NCI-H187 treated with DMSO at 0.1 percent for 48 hours (cell line): ENCODE results near the gene GNAT1.

ENCODE experiments used
- DNase-seq: peaks from one replicate; lab custom pipeline; 2025; lab: John Stamatoyannopoulos, UW

GNAT1 gene

GRCh38 chr3:50190936-50191660 lies at the start of gene GNAT1:
Gene GNAT1 (plus strand): TSS chr3:50191610. CDS start chr3:50191726, 116 bp downstream.
- DNase-seq, result no peak

DNA sequence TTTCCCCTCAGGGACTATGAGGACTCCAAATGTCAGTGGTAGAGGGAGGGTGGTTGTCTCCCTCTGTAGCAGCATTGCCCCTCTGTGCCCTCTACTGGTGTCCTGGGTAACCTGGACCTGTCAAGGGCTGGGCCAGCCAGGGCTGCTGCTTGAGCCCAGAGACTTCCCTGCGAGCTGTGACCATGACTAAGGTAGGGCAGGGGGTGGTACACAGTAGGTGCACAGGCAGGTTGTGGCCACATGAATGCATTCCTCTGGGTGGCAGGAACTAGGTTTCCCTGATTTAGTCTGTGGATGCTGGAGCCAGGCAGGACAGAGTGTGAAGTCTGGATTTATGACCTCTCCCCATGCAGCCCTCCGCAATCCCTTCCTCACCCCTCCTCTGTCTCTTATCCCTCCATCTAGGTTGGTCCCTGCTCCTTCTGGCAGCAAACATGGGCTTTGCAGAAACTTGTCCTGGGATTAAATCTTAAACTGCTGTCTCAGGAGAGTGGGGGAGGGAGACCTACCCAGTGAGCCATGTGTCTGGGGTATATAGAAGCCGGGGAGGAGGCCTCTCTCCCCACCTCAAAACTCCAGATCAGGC lies 45.0 kb upstream of the GNAT1 start:
- no peak for DNase-seq

DNA sequence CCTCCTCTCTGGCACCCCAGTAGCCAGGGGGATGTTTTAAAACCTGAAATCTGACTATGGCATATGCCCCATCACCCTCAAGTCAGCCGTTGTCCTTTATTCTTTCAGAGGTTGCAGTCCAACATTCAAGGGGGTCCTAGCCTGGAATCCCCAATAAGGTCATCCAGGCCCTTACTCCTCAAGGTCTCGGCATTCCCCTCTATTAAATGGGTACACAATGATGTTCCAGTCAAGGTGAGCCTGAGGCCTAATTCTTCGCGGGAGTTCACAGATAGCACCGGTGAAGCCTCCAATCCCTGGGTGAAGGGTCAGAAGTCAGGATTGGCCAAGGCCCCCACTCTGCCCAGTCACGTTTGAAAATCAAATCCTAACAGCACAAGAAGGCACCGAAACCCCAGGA lies 44.4 kb upstream of the GNAT1 start:
- no peak for DNase-seq

DNA sequence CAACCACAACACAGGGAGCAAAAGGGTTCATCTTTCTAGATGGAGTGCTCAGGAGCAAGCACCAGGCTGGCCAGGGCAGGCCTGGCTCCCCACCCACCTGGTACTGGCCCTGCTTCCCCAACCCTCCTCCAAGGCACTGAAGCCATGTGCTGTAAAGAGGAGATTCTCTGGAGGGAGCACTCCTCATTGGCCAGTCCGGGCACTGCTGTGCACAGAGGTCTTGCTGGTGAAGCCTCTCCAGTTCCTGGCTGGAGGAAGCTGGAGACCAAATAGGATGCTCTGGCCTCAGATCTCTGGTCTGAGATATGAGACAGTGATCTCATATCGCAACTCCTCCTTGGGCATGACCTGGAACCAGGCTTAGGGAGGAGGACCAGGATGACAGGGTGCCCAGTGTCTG lies 44.0 kb upstream of the GNAT1 start:
- DNase-seq, result no peak

GRCh38 chr3:50147861-50148260 lies 43.5 kb upstream of the GNAT1 start:
- no peak for DNase-seq

GRCh38 chr3:50150404-50150750 lies 41.0 kb upstream of the GNAT1 start:
- DNase-seq, result no peak

GRCh38 chr3:50150863-50151686 lies 40.3 kb upstream of the GNAT1 start:
- no peak for DNase-seq

GRCh38 chr3:50151728-50152127 lies 39.7 kb upstream of the GNAT1 start:
- no peak for DNase-seq

GRCh38 chr3:50153782-50154475 lies 37.5 kb upstream of the GNAT1 start:
- no peak for DNase-seq

DNA sequence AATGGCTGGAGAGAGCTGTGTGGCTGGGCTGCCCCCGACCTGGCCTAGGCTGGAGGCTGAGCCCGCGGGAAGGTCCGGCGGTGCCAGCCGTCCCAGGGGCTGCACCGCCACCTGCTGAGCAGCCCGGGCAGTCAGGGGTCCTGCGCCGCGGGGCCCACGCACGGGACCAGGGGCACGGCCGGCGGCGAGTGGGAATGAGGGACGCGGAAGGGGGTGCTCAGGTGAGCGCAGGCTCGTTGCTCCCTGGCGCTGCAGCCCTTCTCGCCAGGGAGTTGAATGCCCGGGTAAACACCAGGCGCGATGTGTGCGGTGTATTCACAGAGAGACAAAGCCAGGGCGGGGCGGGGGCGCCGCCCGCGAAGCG lies 37.0 kb upstream of the GNAT1 start:
- no peak for DNase-seq

- no peak for DNase-seq
Measured at GRCh38 chr3:50154840-50155490, 36.4 kb upstream of the GNAT1 start, which contains the start of gene SEMA3F. Gene SEMA3F (plus strand): TSS chr3:50155324. CDS start chr3:50159623, 4,299 bp downstream.

DNA sequence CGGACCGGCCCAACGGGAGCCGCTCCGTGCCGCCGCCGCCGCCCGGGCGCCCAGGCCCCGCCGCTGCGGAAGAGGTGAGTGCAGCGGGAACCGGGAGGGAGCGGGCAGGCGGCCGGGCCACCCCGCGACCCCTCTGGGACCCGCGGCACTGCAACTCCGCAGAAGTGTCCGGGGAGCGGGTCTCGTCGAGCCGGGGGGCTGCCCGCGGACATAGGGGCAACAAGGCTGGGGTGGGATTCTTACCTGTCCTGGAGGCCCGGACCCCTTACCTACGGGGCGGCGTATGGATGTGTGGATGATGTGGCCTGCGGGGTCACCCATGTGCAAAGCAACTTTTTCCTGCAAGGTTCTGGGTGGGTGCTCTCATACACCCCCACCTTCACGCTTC lies 35.9 kb upstream of the GNAT1 start:
- no peak for DNase-seq

DNA sequence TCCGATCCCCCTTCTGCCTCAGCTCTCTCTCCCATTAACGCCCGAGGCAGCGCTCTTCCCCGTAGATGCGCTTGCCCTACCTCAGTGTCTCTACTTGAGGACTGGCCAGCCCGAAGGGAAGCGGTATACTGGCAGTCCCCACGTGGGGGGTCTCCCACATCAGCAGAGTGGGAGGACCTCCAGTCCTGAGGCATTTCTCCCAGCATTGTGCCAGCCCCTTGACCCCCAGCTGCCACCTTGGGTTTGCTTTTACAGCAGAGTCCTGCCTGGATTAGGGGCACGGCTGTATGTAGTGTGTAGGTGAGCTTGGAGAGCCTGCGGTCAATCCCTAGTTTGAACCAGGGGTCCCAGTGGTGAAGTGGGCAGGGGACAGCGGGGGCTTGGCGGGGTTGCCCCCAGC lies 35.5 kb upstream of the GNAT1 start:
- DNase-seq, result no peak

DNA sequence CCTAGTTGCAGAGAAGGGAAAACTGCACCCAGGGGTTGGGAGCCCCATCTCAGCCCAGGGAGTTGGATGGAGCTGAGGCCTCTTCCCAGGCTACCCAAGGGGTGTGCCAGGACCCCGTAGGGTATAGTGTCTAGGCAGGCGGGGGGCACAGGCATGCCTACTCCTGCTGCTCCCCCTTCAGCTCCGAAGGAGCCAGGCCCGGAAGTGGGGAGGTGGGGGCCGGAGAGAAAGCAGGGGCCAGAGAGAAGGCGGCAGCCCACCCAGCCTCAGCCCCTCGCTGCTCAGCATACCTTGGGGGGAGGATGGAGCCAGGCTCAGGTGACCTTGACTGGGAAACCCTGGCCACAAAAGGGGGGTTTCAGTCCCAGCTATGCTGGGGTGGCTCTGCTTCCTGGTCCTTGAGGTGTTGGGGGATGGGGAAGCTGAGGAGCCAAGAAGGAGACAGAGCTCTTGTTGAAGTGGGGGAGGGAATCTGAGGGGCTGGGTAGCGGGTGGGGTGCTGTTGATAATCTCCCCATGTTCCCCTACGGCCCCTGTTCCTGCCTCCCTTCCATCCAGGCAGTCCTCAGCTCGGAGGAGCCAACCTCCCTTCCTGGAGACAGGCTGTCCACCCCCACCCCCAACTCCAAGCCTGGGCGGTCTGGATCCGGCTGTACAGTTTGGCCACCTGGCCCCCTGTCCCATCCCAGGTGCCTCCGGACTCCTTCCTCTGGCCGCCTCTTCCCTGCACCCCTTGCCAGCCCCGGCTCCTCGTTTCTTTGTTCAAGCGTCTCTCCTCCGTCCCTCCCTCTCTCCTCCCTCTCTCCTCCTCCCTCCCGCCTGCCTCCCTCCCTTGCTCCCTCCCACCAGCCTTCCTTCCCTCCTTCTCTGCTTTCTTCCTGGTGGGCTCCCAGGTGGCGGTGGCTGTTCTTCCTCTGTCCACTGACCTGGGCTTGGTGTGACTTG lies 34.6 kb upstream of the GNAT1 start:
- DNase-seq, result no peak

- DNase-seq, result no peak
Measured at GRCh38 chr3:50157827-50158529, 33.4 kb upstream of the GNAT1 start.

GRCh38 chr3:50158530-50159146 lies 32.8 kb upstream of the GNAT1 start:
- no peak for DNase-seq

- no peak for DNase-seq
Measured at GRCh38 chr3:50160561-50160983, 30.8 kb upstream of the GNAT1 start.

- no peak for DNase-seq
Measured at GRCh38 chr3:50161320-50161719, 30.1 kb upstream of the GNAT1 start.

DNA sequence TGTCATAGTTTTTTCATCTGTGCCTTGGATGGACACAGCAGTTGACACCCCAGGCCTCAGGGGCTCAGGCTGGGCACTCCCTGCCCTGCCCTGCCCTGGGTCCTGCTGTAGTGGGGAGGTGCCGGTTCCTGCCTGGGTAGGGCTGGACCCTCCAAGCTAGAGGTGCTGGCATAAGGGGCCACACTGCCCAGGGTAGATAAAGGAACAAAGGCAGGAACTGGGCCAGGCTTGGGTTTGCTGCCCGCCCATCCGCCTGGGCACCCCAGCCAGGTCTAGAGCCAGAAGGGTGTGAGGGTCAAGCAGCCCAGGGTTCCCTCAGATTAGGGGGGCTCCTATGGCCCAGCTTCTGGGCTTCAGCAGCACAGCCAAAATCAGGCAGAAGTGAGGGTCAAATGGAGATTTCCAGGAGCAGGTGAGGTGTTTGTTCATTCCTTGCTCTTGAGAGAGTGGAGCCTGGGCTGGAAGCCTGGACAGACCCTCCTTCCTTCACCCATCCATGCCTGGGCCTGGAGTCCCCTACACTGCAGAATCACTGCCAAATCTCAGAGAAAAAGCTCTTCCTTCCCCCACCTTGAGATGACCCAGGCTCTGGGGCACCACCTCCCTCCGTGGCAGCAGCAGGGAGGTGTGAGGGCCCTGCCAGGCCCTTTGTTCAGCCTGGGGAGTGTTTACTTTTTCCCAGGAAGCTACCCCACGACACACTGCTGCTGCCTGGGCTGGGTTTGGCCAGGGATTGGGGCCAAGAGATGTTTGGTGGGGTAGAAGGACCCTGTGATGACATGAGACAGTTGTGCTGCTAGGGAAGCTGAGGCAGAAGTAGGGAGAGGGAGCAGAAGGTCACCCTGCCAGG lies 29.2 kb upstream of the GNAT1 start:
- DNase-seq, result no peak
